ENCODE data around the gene TMED8. TPM values are rescaled to one million over a fixed set of nuclear protein-coding genes. Genes with fewer than 3 reads are reported as not detected.
"Not testable (repeated sequence)": the region's sequence is repeated elsewhere in the genome, so short reads cannot be mapped to it uniquely, and the experiment has no call there.

TMED8 gene
- total RNA-seq, 1 experiment from 2014 or later: 8.5 TPM

DNA sequence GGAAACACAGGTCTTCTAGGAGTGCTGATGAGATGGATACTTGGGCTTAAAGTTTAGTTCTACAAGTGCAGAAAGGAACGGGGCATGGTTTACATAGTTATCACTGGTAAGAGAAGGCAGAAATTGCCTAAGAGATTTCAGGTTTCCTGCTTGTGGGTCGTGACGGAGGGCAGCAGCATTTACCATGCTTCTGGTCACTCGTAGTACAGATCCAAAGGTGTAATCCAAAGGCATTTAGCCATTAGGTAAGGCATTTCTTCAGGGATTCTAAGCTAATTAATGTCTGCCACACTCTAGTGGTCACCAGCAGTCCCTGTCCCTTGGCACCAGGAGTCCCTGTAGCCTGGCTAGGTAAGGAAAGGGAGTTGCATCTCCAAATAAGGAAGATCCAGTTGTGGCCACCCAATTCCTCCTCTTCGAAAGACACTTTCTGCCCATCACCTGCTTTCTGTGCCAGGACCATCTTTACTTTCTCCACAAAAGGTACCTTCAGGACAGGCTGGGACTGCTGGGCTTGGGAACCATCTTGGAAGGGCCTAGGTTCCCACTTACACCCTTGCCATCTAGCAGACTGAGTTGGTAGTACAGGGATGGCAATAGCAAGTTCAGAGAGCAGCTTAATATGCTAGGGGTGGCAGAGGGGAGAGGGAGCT, 54.5 kb downstream of the TMED8 start:
- no peak for DNase-seq (ENCODE audit: low spot score)

DNA sequence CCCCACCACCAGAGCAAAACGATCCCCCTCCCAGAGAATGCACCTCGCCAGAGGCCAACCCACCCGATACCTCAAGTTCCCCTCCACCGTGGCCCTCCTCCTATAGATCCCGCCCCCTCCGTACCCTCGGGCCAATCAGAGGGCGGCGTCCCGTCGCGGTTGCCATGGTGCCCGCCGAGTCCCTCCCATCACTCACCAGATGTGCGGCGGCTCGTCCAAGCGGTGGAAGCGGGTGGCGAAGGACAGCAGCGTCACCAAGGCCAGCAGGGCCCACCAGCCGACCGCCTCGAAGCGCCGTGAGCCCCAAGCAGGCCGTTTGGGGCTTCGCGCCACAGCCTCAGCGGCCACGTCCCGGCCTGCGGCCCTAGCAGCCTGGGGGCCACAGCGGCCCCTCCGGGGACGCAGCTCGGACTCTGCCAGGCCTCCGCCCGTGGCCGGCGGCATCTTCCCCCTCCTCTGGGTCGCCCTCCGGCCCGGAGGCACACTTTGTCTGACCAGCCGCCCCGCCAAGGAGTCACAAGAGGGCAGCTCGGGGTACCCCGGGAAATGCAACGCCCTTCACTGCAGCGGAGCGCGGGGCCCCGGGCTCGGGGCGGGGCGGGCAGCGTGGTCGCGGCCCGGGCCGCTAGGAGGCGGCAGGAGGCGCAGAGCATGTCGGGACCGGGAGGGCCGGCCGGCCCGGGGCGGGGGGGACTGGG, 56.5 kb downstream of the TMED8 start, which contains the start of gene POMT2:
Gene POMT2 (minus strand): TSS at position 646 of the 698 bp plus-strand sequence. CDS start 202 bp downstream, at position 444.
- DNase-seq (ENCODE audit: low spot score): peak; percentile 91

DNA sequence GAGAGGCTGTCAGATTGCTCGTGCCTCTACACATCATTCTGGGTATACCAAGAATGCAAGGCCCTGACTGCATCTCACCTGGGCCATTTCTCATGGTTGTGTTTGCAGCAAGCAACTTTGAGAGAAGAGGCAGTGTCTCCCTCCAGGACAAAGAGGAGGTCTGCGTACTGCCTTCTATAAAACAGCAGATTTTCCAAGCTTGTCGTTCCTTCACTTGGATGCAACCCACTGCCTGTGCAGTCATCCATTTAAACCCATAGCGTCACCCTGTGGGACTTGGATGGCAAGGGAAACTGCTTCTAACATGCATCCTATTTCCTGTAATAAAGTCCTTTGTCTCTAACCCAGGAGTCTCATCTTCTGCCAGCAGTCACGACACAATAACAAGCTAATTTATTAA, 57.5 kb downstream of the TMED8 start:
- DNase-seq (ENCODE audit: low spot score): no peak

DNA sequence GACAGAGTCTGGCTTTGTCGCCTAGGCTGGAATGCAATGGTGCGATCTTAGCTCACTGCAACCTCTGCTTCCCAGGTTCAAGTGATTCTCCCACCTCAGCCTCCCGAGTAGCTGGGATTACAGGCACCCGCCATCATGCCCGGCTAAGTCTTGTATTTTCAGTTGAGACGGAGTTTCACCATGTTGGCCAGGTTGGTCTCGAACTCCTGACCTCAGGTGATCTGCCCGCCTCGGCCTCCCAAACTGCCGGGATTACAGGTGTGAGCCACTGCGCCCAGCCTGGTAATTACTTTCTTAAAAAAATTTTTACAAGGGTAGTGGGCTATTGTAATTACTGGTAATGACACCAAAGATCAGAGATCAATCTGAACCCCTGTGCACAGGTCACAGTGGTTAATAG, 58.1 kb downstream of the TMED8 start:
- not testable (repeated sequence) for DNase-seq (ENCODE audit: low spot score)

DNA sequence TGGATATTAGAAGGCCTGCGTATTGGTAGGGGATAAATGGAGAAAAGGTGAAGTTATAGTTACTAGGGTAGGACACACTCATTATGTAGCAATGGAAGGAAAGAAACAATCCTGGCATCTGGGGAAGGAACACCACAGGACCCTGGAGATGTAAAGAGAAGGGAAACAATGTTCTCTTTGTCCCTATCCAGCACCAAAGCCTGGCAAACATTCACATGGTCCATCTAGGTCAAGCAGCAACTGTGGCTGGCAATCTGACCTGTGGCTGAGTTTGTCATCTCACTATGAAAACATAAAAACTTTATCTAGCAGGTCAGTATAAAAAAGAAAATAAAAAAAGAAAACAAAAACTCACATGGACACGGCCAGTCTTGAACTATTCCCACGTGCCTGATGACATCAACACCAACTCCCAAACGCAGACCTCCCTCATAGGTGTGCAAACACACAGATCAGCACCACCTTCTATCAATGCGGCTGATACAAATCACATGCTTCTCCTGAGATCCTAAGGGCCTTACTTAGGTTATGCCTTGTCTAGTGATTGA, 58.8 kb downstream of the TMED8 start:
- no peak for DNase-seq (ENCODE audit: low spot score)

DNA sequence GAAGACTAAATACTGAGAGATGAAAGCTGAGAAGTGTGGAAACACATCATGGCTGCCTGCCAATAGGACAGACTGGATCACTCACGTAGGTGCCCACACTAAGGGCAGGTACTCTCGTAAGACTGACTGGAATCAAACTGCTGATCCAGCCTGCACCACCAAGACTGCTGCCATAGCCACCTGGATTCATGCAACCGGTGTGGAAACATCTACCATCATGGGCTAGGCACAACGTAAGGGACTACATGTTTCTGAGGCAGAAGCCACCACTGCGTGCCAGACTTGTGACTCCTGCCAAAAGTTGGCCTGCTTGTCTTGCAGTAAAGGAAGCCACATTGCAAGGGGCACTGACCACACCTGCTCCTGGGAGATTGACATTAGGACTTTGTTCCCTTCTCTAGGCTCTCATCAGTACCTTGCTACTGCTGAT, 60.0 kb downstream of the TMED8 start:
- DNase-seq (ENCODE audit: low spot score): no peak

DNA sequence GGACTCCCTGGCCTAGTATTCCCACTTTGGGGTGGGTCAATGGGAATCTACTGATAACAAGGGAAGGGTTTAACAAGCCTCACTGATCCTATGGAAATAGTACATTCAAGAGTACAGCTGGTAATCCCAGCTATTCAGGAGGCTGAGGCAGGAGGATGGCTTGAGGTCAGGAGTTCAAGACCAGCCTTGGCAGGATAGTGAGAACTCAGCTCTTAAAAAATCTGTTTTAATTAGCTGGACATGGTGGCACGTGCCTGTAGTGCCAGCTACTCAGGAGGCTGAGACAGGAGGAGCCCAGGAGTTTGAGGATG, 60.7 kb downstream of the TMED8 start:
- no peak for DNase-seq (ENCODE audit: low spot score)

DNA sequence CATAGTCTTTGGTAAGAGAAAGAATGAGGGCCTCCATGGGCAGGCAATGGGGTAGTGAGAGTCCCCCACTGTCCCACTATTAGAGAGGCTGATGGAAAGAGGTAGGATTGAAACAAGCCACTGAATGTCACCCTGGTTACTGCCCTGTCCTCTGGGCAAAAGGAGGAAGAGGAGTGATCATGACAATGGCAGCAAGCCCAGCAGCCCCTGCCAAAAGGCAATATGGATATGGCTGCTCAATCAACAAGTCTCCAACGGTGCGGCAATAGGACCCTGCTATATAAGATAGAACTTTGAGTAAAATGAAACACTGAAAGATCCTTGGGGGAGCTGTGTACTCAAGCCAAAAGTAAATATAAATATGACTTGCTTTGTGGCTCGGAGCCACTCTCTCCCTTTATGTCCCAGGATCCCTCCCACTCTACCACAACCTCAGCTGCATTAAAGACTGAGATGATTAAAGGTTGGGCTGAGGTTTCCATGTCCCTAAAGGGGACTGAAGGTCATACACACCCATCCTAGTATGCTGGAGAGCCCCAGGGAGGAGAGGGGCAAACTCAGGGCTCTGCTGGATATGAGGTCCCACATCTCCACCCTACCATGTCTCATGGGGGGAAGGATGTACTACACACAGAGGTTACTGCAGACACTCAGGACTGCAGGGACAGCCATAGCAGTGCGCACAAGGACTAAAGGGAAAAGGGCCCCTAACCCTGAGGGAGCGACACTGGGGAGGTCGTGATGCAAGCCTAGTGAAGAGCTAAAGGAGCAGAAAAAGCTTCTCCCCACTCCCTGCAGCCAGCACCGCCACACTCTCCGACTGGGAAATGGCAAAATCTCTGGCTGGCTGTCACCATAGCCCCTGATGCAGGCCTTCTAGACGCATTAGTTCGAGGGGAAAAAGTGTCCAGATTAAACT, 62.1 kb downstream of the TMED8 start:
- no peak for DNase-seq (ENCODE audit: low spot score)

DNA sequence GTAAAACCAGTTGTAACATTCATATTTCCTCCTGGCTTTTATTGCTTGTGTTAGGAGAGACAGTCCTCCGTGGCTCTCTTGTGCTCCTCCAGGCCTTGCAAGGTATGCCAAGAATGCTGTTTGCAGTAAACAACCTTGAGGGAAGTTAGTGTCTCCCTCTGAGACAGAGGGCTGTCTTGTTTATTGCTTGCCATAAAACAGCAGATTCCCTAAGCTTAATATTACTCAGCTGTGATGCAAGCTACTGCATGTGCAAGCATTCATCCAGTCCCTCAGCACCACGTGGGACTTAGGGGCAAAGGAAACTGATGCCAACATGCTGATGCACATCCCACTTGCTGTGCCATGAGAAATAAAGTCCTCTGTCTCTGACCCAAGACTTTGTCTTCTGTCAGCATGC, 62.9 kb downstream of the TMED8 start:
- peak; percentile 83 for DNase-seq (ENCODE audit: low spot score)

DNA sequence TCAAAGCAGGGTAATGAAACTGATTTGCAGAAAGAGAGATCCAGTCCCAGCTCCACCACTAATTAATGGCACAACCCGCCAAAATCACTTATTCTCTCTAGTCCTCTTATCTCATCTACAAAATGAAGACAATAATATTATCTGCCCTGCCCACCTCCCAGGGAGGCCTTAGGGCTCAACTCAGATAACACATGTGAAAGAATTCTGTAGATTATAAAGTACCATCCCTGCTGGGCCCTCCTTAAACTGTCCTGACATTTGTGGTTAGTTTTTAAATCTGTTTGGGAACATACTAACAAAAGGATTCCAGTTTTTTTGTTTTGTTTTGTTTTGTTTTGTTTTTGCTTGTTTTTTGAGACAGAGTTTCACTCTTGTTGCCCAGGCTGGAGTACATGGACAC, 63.5 kb downstream of the TMED8 start:
- DNase-seq (ENCODE audit: low spot score): no peak

DNA sequence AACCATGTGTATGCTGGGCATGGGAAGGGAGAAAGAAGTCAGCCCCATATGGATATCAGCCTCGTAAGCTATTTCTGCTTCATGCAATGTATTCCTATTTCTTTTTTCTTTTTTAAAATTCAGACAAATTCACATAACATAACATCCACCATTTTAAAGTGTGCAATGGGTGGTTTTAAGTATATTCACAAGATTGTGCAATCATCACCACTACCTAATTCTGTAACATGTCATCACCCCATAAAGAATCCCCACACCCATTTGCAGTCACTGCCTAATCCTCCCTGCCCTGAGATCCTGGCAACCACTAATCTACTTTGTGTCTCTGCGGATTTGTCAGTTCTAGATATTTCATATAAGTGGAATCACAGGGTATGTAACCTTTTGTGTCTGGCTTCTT, 65.7 kb downstream of the TMED8 start:
- no peak for DNase-seq (ENCODE audit: low spot score)

DNA sequence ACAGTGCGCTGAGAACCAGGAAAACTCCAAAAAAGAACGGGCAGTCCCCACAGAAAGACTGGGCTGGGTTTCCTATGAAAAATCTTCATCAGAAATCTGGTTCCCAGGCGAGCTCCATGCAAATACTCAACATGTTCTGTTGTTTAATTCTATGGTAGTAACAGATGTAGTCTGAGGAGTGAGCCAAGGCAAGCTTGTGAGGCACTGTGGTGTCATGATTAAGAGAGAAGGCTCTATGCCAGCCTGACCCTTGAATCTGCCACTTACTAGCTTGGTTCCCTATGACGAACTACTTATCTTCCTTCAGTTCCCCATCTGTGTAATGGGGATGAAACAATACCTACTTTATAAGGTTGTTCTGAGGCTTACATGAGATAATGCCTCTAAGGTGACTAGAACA, 66.9 kb downstream of the TMED8 start:
- no peak for DNase-seq (ENCODE audit: low spot score)

DNA sequence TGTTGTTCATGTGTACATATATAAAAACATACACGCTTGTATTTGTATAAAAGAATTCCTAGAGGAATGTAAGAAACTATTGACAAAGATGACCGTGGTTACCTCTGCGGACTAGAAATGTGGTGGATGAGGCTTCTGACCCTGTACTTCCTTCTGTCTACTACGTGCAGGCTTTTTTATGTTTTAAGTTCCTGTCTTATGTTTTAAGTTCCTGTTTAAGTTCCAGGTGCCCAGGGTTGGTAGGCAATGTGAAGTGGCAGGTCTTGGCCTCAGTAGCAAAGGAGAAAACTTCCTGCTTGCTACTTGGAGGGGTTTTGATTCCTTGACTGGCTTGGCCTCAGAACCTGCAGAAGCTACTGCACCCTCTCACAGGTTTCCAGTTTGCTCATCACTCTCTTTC, 67.8 kb downstream of the TMED8 start:
- DNase-seq (ENCODE audit: low spot score): no peak

DNA sequence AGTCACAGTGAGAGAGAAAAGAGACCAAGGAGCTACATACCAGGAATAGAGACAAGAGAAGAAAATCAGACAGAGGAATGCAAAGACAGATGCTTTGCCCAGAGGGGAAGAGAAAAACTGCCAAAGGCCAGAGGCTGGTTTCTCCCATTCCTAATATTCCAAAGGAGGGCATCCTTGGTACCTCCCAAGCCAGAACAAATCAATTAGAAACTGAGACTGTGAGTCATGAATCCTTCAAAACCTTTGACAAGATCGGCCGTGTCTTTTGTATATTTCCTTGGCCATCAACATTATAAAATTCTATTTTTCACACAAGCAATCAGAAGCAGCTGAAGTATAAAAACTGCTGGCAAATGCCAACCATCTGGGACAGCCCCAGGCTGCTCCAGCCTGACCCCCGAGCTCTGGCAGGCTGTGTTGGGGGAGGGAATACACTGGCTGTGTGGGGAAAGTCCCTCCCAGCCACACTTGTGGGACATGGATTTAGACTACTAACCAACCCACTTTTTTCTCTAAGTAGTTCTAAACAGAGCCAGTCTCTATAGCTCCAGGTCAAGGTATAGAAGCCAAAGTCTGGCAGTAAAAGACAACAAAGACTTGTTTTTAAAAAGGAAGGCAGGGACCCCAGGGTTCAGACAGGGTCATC, 69.9 kb downstream of the TMED8 start:
- DNase-seq (ENCODE audit: low spot score): no peak

DNA sequence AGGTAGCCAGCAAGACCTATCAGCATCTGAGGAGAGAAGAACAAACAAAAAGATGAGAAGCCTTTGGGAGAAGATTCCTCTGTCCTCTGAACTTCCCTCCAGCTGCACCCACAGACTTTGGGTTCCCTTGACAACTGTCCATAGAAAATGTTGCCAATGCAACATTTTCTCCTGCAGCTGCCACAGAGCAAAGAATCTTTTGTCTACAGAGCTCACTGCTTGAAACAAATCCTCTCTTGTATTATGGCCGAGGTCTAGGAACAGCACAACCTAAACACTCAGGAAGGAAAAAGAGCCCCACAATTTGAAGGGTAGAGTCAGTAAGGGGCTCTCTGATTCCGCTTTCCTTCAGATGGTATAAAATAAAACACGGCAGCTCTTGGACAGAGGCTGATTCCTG, 70.5 kb downstream of the TMED8 start:
- no peak for DNase-seq (ENCODE audit: low spot score)

DNA sequence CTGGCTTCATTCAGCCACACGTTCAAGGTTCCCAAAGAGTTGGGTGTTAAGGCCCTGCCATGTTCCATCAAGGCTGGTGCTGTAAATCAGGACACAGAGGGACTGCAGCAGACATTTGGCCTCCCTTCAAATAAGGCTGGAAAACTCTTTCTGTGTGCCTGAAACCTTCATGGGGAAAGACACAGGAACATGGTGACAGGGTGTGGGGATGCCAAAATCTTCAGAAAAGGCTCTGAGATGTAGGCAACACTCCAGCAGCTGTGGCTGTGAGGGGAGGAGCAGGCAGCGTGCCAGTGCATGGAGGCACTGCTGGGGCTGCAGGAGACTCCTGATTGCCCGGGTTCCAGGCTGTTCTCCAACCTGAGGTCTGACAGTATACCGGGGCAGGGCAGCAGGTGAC, 71.2 kb downstream of the TMED8 start:
- DNase-seq (ENCODE audit: low spot score): no peak

DNA sequence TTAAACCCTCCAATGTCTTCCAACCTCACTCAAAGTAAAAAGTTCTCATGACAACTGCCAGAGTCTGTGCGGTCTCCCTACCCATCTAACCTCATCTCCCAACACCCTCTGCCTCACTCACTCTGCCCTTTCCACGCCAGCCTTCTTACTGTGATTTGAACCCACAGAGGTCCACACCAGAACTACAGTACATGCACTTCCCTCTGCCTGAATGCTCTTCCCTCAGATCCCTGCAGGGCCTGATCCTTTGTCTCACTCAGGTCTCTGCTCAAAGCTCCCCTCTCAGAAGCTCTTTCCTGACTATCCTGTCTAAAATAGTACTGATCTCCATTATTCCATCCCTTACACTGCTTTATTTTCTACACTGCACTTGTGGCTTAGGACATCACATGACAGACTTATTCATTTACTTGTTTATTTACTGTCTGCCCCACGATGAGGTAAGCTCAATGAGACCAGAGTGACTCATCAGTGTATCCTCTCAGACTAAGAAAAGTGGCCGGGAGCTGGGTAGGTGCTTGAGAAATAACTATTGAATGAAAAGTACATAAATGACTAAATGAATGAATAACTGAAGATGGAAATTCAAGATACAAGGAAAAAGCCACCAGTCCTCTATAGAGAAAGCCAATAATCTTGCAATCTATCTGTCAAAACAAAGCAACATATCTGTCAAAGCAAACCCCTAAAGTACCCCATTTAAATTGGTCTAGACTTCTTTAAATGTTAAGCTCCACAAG, 73.3 kb downstream of the TMED8 start:
- DNase-seq (ENCODE audit: low spot score): peak; percentile 97

DNA sequence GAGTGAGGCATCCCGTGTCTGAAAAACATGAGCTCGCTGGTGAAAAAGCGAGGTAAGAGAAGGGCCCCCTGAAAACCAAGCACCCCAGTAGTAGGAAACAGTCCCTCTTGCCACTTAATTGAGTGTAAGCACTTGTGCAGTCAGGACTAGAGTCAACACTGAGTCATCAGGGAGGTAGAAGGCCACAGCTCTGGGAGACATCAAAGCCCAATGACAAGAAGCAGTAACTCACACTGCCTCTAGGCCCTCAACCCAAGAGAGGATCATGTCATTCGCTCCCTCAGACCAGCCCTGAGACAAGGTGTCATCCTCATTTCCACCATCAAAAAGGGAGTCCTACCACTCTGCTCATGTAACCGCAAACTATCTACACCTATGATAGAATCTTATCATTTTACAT, 74.0 kb downstream of the TMED8 start:
- DNase-seq (ENCODE audit: low spot score): peak; percentile 67

DNA sequence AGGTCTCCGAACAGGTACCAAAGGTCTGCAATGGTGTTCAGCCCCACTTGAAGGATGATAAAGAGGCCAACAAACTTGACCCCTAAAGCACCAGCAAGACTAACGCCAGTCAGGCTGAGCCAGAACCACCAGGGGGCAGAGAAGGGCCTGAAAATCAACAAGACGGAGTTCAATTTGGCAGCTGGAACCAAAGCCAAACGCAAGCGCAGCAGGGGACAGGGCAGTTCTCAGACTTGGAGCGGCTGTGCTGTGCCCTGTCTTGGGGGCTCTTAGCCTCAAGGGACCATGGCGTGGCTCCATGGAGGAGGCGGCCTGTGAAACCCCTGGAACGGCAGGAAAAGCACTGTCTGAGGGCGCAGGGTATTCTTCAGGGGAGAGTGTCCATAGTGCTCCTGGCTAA, 75.8 kb downstream of the TMED8 start:
- DNase-seq (ENCODE audit: low spot score): peak; percentile 70

DNA sequence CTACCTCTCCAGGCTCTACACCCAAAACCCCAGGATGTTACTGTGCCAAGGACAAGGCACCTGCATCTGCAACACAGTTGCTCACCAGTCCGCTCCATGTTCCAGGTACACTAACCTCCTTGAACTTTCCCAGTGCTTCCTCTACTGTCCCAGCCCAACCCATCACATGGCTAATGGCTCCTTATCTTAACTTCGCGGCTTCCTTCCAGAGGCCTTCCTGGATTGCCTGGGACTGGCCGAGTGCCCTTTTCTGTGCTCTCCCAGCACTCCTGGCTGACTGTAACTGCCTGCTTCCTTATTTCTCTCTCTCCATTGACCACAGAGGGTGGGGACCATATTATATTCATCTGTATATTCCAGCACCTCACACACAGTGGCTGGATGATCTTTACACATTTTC, 77.1 kb downstream of the TMED8 start:
- no peak for DNase-seq (ENCODE audit: low spot score)

DNA sequence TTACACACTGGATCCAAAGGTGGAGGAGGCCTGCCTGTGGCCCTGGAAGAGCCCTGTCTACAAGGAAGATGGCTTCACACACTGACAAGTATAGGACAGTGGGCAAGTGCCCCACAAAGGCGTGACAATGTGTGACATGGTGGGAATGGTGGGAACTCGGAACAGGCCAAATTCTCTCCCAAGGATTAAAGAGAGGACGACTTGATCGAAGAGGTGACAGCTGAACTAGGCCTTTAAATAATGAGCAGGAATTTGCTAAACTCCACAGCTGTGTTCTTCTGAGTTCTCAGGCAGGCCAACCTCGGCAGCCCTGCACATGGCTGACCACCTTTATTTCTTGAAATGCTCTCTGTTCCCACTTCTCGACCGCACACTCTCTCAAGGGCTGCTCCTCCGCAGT, 80.0 kb downstream of the TMED8 start:
- no peak for DNase-seq (ENCODE audit: low spot score)

All from H4 (cell line).